ENCODE measurements around the gene PRPSAP1.
"Not testable (repeated sequence)": the region's sequence is repeated elsewhere in the genome, so short reads cannot be mapped to it uniquely, and the experiment has no call there.

PRPSAP1 gene

DNA sequence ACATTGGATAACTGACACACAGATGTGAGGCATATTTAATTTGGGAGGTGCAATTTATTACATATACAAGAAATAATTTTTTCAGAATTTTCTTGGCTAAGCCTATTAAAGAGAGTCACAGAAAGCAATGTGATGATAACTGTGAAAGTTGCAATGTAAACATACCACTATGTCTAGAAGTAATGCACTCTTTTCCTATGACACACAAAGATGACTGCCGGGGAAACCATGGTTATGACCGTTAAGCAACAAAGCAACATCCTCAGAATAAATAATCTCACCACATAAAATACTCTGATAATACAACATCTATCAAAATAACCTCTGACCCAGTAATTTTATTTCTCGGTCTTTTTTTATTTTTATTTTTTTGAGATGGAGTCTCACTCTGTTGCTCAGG, 35.1 kb downstream of the PRPSAP1 start:
- no peak for DNase-seq

DNA sequence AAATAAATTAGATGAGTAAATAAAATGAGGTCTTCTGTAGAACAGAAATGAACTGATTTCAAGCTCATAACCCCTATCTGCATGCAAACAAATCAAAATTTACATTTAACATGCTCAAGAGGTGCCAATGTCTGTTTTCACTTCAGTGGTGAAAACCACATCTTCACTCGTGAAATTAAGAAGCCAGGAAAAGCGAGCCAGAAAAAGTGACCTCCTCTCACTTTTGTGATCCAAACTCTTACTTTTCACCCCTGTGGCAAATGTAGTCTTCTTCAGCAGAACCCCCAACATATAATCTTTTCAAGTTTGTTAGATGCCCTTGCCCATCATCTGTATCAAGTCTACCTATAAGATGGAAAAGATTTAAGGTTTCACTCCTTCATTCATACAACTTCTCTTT, 36.2 kb downstream of the PRPSAP1 start:
- DNase-seq, result no peak

DNA sequence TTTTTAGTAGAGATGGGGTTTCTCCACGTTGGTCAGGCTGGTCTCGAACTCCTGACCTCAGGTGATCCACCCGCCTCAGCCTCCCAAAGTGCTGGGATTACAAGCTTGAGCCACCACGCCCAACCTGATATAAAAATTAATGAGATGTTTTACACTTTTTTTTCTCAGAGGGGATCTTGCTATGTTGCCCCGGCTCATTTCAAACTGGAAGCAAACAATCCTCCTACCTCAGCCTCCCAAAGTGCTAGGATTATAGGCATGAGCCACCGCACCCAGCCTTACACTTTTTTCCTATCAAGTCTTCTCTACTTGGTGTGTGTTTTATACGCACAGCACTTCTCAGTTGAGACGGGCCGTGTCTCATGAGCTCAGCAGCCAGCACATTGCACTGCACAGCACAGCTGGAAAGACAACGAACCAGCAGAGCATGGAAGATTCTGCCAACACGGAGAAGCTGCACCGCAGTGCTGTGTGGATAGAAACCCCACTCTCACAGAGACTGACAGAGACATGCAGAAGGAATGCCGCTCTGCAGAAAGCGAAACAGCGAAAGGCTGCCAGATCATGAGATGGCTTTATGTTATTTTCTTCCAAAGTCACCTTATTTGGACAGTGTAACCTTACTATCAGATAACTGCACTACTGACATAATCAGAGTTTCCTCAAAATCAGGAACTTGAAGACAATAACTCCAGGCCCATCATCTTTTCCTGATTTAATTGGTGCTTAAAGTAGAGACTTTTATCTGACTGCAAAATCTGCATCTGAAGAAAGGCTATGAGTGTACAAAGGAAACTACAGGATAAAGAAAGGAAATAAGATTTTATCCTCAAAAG, 39.1 kb downstream of the PRPSAP1 start:
- no peak for DNase-seq

DNA sequence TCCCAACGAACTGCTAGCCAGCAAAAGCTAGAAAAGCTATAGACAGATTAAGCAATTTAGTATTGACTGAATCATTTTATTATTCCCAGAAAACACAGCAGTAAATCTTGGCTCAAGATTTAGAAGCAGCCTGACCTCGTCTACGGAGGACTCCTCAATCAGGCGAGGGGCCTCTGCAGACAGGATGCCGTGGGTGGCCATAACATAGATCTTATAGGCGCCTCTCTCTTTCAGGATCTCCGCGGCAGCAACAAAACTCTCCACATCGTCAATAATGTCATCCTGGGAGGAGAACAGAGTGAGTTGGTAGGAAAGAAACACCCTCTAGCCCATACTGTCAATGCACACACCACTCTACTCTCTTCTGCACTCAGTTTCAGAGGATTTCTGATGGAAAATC, 41.0 kb downstream of the PRPSAP1 start:
- no peak for DNase-seq

DNA sequence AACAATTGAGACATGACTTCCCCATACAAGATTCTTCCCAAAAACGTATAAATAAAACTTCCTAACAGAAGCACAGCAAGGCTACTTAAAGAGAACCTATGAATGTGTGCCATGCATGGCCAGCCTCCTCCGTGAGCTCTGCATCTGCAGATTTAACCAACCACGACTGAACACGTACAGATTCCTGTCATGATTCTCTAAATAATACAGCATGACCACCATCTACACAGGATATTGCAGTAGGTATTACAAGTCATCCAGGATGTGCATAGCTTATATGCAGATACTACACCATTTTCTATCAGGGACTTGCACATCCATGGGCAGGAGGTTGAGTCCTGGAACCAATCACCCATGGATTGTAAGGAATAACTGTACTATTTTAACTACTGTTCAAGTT, 44.3 kb downstream of the PRPSAP1 start:
- no peak for DNase-seq

DNA sequence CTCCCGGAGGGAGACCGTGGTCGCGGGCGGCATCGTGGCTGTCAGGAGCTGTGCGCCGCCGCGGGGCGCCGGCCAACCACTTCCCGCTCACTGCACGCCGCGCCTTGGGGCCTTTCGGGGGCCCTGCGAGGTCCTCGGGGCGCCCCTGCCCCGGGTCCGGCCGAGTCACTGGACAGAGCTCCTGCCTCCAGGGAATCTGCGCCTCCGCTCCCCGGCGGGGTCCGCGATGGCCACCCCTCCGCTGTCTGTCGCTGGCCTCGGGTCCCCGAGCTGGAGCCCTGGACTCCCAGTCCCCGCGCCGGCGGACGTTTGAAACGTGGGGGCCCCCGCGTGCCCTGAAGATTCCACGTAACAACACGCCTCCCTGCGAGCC, 45.8 kb downstream of the PRPSAP1 start, which contains the start of gene QRICH2:
TSS of gene QRICH2 (minus strand) at position 311 of the 373 bp plus-strand sequence. CDS start at position 33, 278 bp downstream.
- no peak for DNase-seq

DNA sequence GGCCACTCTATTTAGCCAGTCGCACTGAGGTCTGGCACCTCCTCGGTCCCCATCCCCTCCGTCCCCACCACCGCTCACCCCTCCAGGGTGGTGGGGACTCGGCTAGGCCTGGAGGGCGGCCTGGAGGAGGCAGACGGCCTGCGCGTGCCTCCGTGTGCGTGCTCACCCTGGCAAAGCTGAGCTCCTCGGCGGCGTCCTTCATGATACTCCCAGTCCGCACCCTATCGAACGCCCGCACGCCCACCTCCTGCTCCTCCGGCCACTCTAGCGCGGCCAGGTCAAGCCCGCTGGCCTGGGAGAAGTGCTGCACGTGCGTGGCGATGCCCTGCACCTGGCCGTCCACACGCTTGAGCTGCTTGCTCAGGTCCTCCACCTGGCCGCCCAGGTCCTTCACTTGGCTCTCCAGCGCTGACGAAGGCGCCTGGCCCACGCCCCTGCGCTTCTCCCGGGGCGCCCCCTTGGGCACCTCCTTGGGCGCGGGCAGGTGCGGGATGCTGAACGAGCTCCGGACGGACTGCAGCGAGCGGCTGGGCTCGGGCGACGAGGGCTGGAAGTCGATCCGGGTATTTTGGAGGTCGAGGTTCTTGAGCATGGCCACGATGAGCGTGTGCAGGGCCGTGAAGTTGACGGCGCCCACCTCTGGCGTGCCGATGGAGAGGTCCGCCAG, 46.3 kb downstream of the PRPSAP1 start:
- DNase-seq, result no peak

DNA sequence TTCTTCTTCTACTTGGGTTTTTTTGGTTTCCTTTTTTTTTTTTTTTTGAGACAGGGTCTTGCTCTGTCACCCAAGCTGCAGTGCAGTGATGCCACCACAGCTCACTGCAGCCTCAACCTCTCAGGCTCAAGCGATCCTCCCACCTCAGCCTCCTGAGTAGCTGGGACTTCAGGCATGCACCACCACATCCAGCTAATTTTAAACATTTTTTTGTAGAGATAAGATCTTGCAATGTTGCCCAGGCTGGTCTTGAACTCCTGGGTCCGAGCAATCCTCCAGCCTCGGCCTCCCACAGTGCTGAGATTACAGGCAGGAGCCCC, 48.6 kb downstream of the PRPSAP1 start:
- DNase-seq, result not testable (repeated sequence)

DNA sequence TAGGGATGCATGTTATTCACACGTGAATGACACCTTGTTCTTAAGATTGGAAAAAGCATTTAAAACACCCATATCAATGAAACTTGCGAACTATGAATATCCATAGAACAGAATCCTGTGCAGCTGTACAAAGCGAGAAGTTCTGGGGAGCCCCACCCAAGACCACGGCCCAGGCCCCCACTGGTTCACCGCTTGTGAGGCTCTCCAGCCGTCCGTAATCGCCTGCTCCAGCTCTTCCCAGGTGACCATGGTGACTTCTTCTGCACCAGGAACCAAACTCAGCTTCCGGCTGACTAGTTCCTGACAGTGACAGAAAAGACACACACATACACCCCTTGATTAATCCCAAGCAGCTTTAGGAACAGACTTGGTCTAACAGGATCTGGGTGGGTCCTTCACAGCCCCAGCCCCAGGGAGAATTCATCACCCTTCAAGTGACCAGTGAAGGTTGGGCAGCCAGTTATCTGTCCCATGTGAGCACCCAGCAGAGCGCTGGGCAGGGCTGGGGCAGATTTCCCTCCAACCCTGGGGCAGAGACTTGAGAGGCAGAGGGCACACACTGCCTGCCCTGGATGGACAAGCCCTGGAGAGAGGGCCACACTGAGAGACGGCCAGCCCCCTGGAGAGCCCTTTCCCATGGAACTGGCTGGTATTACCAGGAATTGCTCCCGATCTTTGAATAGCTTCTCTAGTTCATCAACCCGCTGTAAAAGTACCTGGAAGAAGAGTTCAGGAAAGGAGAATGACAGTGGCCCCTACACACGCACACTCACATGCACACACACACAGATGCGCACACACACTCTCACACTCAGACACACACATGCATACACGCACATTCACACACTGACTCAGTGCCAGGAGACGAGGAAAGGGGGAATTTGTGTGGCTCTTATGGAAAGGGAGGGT, 49.2 kb downstream of the PRPSAP1 start:
- no peak for DNase-seq

DNA sequence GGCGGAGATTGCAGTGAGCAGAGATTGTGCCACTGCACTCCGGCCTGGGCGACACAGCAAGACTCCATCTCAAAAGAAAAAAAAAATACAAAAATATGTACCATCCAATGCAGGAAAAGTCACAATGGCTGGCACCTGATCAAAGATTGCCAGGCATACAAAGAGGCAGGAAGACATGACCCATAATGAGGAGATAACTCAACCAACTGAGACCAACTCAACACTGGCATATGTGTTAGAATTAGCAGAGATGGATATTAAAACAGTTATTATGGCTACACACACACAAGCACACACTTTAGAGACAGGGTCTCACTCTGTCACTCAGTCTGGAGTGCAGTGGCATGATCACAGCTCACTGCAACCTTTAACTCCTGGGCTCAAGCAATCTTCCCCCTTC, 56.3 kb downstream of the PRPSAP1 start:
- no peak for DNase-seq

DNA sequence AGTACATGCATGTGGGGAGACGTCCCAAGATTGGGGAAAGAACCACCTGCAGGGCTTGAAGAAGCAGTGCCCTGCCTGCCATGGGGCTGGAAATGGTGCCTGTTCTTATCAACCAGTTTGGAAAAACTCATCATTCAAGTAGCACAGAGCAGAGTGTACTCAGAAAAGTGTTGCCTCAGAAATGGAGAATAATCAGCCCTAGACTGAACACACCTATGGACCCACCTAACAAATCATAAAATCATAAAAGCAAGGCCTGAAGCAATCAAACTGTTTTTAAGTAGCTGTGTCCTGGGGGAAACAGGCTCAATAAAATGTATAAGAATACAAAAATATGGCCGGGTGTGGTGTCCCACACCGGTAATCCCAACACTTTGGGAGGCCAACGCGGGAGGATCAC, 56.8 kb downstream of the PRPSAP1 start:
- no peak for DNase-seq

DNA sequence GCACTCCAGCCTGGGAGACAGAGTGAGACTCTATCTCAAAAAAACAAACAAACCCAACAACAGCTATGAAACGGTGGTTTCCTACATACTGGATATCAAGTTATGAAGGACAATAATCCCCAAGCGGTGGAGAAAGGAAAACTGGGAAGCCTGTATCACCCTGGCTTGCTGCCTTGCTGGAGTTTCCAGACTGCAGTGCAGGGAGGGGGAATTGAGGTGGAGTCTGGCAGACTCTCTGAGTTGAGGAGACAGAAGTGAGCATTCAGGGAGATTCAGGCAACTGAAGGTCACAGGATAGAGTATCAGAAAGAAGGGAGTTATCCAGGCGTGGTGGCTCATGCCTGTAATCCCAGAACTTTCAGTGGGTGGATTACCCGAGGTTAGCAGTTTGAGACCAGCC, 57.5 kb downstream of the PRPSAP1 start:
- no peak for DNase-seq

DNA sequence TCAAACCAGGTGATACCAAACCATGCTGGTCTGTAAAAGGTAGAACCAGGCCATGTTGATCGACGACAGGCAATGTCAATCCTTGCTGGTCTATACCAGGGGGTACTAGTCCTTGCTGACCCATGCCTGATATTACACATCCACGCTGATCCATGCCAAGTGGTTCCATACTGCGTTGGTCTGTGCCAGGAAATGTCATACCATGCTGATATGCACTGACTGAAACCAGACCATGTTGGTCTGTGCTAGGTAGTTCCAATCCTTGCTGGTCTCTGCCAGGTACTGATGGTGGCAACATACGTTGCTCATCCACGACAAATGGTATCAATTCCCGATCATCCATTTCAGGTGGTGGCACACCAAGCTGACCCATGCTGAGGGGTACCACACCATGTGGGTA, 60.6 kb downstream of the PRPSAP1 start:
- DNase-seq, result no peak

DNA sequence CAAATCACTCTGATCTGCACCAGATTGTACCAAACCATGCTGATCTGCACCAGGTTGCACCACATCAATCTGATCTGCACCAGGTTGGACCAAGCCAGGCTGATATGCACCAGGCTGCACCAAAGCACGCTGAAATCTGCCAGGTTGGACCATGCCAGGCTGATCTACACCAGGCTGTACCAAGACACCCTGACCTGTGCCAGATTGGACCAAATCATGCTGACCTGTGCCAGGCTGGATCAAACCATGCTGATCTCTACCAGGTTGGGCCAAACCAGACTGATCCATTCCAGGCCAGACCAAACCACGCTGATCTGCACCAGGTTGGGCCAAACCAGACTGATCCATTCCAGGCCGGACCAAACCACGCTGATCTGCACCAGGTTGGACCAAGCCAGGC, 61.1 kb downstream of the PRPSAP1 start:
- no peak for DNase-seq

DNA sequence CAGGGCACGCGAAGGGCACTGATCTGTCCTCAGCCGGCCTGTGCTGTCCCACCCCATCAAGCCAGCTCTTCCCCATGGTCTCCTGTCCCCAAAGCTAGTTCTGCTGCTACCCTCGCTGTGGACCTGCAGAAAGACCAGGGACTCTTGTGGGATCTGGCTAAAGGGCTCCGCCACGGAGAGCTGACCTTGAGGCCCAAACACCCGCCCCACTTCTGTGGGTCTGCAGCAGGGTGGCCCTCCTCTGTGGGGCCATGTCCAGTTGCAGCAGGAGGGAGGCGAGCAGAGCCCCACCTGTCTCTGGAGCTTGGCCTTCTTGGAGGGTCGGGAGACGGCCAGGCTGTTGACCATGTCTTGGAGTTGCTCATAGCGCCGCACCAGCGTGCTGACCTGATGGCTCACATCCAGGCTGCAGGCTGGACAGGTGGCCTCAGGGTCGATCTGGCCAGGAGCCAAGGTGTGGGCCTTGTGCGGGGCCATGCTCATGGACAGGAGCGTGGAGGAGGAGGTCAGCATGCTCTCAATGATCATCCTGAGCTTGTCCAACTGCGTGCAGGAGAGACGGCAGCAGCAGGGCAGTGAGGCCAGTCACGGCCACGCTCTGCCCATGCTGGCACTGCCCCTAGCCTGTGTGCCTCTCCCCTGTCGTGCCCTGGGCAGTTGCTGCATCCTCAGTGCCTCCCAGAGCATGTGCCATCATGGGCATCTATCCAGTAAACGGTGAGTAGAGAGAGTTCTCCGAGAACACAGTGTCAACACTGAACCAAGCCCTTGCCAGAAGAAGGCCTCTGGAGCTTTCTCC, 71.9 kb downstream of the PRPSAP1 start:
- DNase-seq, result no peak

DNA sequence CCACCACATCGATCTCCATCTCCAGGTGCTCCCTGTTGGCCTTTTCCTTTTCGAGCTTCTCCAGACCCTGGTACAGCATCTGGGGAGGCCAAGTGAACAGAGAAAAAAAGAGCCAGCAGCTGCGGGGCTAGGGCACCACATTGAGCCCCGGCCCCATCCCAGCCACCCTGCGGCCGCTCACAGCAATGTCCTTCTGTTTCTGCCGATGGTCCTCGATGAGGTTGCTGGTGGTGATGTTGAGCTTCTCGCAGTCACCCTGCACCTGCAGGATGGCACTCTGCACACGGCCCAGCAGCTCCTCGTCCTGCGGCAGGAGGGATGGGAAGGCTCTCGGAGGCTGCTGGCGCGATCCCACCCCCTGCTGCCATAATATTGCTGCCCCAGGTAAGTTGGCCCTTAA, 73.1 kb downstream of the PRPSAP1 start:
- no peak for DNase-seq

DNA sequence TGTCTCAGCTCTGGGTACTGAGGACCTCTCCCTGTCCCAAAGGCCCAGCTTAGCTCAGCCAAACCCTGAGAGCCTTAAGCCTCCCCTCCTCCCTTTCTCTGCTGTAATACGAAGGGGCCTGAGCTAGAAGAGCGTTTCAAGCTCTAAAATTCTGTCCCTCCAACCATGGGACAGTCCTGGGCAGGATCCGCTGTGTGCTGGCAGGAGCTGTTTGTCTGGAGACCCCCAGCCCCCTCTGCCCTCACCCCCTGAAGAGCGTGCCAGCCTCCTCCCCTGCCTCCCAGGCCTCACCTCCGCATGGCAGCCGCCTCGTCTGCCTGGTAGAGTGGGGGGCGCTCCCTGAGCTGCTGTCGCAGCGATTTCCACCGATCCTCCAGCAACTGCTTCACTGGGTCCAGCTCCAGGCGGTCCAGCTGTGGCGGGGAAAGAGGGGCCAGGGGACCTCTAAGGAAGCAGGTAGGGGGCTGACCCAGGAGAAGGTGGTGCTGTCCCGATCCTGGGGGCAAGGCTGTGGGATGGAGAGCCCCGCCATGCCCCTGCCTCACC, 73.9 kb downstream of the PRPSAP1 start:
- DNase-seq, result no peak

DNA sequence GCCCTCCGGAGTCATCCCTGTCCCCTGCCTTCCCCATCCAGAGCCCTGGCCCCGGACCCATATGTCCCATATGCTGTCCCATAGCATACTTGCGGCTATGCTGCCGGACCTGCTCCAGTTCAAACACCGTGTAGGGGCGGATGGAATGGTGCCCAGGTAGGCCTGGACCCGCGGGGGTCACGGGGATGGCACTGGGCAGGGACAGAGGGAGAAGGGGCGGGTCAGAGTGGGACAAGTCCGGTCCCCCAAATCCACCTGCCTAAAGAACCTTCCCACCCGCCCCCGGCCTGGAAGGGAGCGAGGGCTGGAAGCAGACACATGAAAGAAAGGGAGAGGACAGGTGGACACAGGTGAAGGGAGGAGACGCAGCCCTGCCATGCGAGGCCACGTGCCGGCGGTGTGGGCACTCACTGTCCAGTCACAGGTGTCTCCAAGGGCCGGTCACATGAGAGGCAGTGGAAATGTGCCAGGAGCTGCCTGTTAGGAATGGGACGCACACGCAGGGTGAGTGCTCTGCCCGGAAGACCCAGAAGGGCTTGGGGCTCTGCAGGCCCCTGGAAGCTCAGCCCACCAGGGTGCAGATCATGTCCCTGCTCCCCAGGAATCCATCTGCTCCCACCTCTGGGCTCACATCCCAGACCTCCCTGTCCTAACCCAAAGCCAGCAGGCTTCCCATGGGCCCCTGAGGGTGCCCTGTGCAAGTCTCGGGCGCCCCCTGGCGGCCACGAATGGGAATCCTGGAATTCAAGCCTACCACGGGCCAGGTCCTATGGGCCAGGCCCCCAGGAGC, 74.6 kb downstream of the PRPSAP1 start:
- DNase-seq, result peak; percentile 88

DNA sequence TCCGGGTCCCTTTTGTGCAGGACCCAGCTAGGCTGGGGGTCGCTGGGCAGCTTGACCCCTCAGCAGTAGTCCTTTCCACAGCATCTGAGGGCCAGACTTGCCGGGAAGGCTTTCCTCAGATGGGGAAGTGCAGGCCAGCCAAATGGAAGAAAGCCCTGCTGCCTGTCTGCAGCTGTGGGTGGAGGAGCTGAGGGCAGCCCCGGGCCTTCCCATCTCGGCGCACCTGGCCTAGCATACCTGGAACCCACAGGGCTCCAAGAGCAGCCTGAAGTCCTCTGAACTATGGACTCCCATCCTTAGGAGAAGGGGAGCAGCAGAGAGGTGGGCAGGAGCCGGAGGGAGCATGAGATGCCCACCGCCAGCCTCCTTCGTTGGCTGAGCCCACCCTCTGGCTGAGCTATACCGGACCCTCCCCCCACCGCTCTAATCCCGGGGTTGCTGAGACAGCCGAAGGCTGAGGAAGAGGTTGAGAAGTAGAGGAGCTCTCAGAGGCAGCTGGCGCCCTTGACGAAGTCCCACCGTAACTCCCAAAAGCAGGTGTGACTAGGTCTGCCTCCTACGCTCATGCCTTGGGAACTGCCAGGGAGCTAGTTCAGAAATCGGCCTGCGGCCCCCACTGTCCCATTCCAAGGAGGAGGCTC, 75.3 kb downstream of the PRPSAP1 start:
- no peak for DNase-seq

DNA sequence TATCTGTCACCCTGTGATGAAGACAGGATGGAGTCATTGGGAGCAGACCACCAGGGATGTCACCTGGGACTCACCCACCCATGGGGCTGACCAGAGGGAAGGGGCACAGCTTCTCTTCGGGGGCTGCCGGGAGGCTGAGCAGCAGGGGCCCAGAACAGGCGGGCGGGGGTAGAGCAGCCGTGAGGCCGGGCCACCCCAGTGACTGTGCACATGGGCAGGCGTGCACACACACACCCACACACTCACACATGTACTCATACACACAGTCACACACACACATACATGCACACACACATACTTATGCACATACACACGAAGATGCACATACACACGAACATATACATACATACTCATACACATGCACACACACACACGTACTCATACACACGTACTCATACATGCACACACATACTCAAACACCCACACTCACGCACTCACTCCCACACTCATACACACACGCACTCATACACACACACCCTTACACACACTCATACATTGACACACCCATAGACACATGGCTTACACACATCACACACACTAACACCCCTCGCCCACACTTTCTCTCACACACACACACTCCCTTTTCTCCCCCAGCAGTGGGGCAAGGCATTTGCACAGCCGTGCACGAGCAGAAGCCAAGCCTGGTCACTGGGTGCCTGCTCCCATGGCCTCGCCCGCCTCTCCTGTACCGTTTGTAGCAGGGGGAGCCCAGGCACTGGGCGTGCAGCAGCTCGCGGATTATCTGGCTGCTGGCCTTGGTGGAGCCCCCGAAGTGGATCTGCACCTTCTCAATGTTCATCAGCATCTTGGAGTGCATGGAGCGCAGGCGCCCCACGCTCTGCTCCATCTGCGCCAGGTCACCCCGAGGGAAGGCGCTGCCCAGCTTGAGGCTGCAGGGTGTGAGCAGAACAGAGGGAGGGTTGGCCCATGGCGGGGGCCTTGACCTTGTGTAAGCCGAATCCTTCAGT, 76.1 kb downstream of the PRPSAP1 start:
- DNase-seq, result no peak
